ENCODE measurements around the gene ZNF460. TPM values are rescaled to one million over a fixed set of nuclear protein-coding genes. Genes with fewer than 3 reads are reported as not detected.

The ZNF460 gene
- 40.9 and 45.5 TPM in 2 replicates for total RNA-seq

GRCh38 chr19:57280165-57280961 lies at the start of gene ZNF460:
TSS of gene ZNF460 (plus strand) at chr19:57280485. CDS start at chr19:57280807, 322 bp downstream.

GRCh38 chr19:57240311-57241090 lies 39.8 kb upstream of the ZNF460 start, which contains the start of gene ZNF805:
TSS of gene ZNF805 (plus strand) at chr19:57240632. CDS start at chr19:57240892, 260 bp downstream.

GRCh38 chr19:57320180-57321084 lies 40.1 kb downstream of the ZNF460 start, which contains the start of gene ZNF543:
TSS of gene ZNF543 (plus strand) at chr19:57320472. CDS start at chr19:57320854, 382 bp downstream.

Other genes starting within 250 kb of the ZNF460 start
- gene USP29, start 160.5 kb upstream of the ZNF460 start, total RNA-seq, result not detected in 2 replicates
- not detected in 2 replicates for gene ZIM3, start 135.3 kb upstream of the ZNF460 start, total RNA-seq
- not detected in 2 replicates for gene DUXA, start 113.0 kb upstream of the ZNF460 start, total RNA-seq
- 16.2 and 37.1 TPM in 2 replicates for gene ZNF264, start 89.0 kb upstream of the ZNF460 start, total RNA-seq
- gene AURKC, start 49.5 kb upstream of the ZNF460 start, total RNA-seq, result 0.61 and 0.65 TPM in 2 replicates
- 18.5 and 22.3 TPM in 2 replicates for gene ZNF805, start 39.9 kb upstream of the ZNF460 start, total RNA-seq
- 7.8 and 8.5 TPM in 2 replicates for gene ZNF543, start 40.0 kb downstream of the ZNF460 start, total RNA-seq
- gene ZNF304, start 70.8 kb downstream of the ZNF460 start, total RNA-seq, result 7.4 and 7.8 TPM in 2 replicates
- gene TRAPPC2B, start 83.1 kb downstream of the ZNF460 start, total RNA-seq, result 7.4 and 14.0 TPM in 2 replicates
- gene ZNF547, start 83.1 kb downstream of the ZNF460 start, total RNA-seq, result 1.6 and 2.1 TPM in 2 replicates
- gene ZNF548, start 109.4 kb downstream of the ZNF460 start, total RNA-seq, result 9.7 and 15.6 TPM in 2 replicates
- gene ZNF17, start 130.7 kb downstream of the ZNF460 start, total RNA-seq, result 8.2 and 11.0 TPM in 2 replicates
- 7.8 and 13.8 TPM in 2 replicates for gene ZNF749, start 154.8 kb downstream of the ZNF460 start, total RNA-seq
- gene VN1R1, start 176.7 kb downstream of the ZNF460 start, total RNA-seq, result 0.30 and 0.32 TPM in 2 replicates
- 8.8 and 13.1 TPM in 2 replicates for gene ZNF772, start 197.1 kb downstream of the ZNF460 start, total RNA-seq
- 7.3 and 8.8 TPM in 2 replicates for gene ZNF419, start 207.3 kb downstream of the ZNF460 start, total RNA-seq
- gene ZNF773, start 219.5 kb downstream of the ZNF460 start, total RNA-seq, result 7.5 and 8.1 TPM in 2 replicates
- gene ZNF549, start 246.9 kb downstream of the ZNF460 start, total RNA-seq, result 3.5 and 5.2 TPM in 2 replicates